OCI-LY1 (cell line): ENCODE results near the gene CUBN.

ENCODE experiments used
- EZH2 ChIP-seq: fragments of 200-600 bp; sonication (generic), shearing (Covaris generic); IDR thresholded peaks from 2 replicates; pipeline ENCODE4 v1.8.0; 2017; ENCODE audit warnings: borderline replicate concordance, mixed run types, mild to moderate bottlenecking, antibody characterized with exemption, low read length, moderate library complexity, mixed read lengths
- TF ChIP-seq, protein P1 (sequence below): fragments of 200-600 bp; sonication (generic), shearing (Covaris generic); IDR thresholded peaks from 2 replicates; pipeline ENCODE4 v1.5.1; 2017; ENCODE audit warnings: mild to moderate bottlenecking, antibody characterized with exemption, low read length, moderate library complexity, mixed read lengths

DNA sequence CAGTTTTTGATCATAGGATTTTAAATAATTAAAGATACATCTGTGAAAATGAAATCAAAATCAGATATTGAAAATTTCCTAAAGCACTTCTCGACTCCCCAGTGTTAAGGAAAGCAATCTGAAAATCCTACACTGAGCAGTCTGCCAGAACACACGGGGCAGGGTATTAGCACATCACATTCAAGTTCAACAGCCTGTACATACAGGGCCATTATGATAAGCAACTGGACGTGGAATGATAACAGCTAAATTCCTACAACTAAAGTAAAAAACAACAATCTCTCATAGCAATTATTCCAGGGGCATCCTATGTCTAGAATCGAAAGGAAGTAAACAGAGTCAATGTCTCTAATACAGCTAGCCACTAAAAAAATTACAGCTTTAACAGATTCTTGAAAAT lies 40.2 kb upstream of the CUBN start:
- TF ChIP-seq, protein P1, sequence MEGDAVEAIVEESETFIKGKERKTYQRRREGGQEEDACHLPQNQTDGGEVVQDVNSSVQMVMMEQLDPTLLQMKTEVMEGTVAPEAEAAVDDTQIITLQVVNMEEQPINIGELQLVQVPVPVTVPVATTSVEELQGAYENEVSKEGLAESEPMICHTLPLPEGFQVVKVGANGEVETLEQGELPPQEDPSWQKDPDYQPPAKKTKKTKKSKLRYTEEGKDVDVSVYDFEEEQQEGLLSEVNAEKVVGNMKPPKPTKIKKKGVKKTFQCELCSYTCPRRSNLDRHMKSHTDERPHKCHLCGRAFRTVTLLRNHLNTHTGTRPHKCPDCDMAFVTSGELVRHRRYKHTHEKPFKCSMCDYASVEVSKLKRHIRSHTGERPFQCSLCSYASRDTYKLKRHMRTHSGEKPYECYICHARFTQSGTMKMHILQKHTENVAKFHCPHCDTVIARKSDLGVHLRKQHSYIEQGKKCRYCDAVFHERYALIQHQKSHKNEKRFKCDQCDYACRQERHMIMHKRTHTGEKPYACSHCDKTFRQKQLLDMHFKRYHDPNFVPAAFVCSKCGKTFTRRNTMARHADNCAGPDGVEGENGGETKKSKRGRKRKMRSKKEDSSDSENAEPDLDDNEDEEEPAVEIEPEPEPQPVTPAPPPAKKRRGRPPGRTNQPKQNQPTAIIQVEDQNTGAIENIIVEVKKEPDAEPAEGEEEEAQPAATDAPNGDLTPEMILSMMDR = no peak
- TF ChIP-seq EZH2 = no peak
